ENCODE measurements around the gene TSHZ3.

TSHZ3 gene

GRCh38 chr19:31389874-31390273 lies 40.6 kb upstream of the TSHZ3 start:
- TF ChIP-seq FOXK2 (IDR thresholded peaks at IDR 0.05) (no peak), PKNOX1 (IDR thresholded peaks at IDR 0.05) (no peak), CTBP1 (IDR thresholded peaks at IDR 0.05; ENCODE audit: borderline replicate concordance) (no peak), BHLHE40 (IDR thresholded peaks at IDR 0.05; ENCODE audit: borderline replicate concordance) (no peak), ZNF384 (IDR thresholded peaks at IDR 0.05) (no peak)
- ChIA-PET CTCF (no interaction called here), POLR2A (no interaction called here)

GRCh38 chr19:31387717-31388301 lies 38.6 kb upstream of the TSHZ3 start:
- ChIA-PET POLR2A (no interaction called here), CTCF (no interaction called here)
- no peak for DNase-seq (ENCODE audit: extremely low spot score)
- no peak for TF ChIP-seq FOXA1 (IDR thresholded peaks at IDR 0.05)
- TF ChIP-seq NFRKB (IDR thresholded peaks at IDR 0.05) = no peak
- TF ChIP-seq HDGF (IDR thresholded peaks at IDR 0.05; ENCODE audit: borderline replicate concordance) = no peak
- no peak for TF ChIP-seq SP1 (IDR thresholded peaks at IDR 0.05)
- TF ChIP-seq FOXM1 (IDR thresholded peaks at IDR 0.05; ENCODE audit: borderline replicate concordance) = no peak
- TF ChIP-seq FOXK2 (IDR thresholded peaks at IDR 0.05) = no peak

More at GRCh38 chr19:31389874-31390273, 40.6 kb upstream of the TSHZ3 start:
- DNase-seq (ENCODE audit: extremely low spot score) = no peak

GRCh38 chr19:31386806-31387205 lies 37.6 kb upstream of the TSHZ3 start:
- POLR2A ChIA-PET = no interaction called here
- CTCF ChIA-PET = interaction anchor here (0.6 kb wide), 1 partner anchor 923 kb away, joined by 3 read pairs; no protein-coding TSS in a partner anchor
- TF ChIP-seq FOXM1 (IDR thresholded peaks at IDR 0.05; ENCODE audit: borderline replicate concordance) = no peak
- no peak for DNase-seq (ENCODE audit: extremely low spot score)

GRCh38 chr19:31385744-31386143 lies 36.5 kb upstream of the TSHZ3 start:
- ChIA-PET CTCF (no interaction called here), POLR2A (no interaction called here)
- TF ChIP-seq HDGF (IDR thresholded peaks at IDR 0.05; ENCODE audit: borderline replicate concordance) = no peak
- no peak for TF ChIP-seq FOXA1 (IDR thresholded peaks at IDR 0.05)
- no peak for TF ChIP-seq FOXM1 (IDR thresholded peaks at IDR 0.05; ENCODE audit: borderline replicate concordance)
- DNase-seq (ENCODE audit: extremely low spot score) = no peak

GRCh38 chr19:31383553-31383952 lies 34.3 kb upstream of the TSHZ3 start:
- ChIA-PET POLR2A (no interaction called here), CTCF (interaction anchor here (0.6 kb wide), 1 partner anchor 29 kb away, joined by 3 read pairs; no protein-coding TSS in a partner anchor)
- TF ChIP-seq FOXK2 (IDR thresholded peaks at IDR 0.05) (no peak), SP1 (IDR thresholded peaks at IDR 0.05) (no peak), FOXM1 (IDR thresholded peaks at IDR 0.05; ENCODE audit: borderline replicate concordance) (no peak), FOXA1 (IDR thresholded peaks at IDR 0.05) (no peak), ZNF384 (IDR thresholded peaks at IDR 0.05) (no peak), CTBP1 (IDR thresholded peaks at IDR 0.05; ENCODE audit: borderline replicate concordance) (no peak), BHLHE40 (IDR thresholded peaks at IDR 0.05; ENCODE audit: borderline replicate concordance) (no peak), HDGF (IDR thresholded peaks at IDR 0.05; ENCODE audit: borderline replicate concordance) (no peak), LEF1 (IDR thresholded peaks at IDR 0.05; ENCODE audit: borderline replicate concordance) (no peak), TARDBP (IDR thresholded peaks at IDR 0.05) (no peak), SUZ12 (IDR thresholded peaks at IDR 0.05) (no peak), ARNT (IDR thresholded peaks at IDR 0.05) (no peak), NFRKB (IDR thresholded peaks at IDR 0.05) (no peak), ELF4 (IDR thresholded peaks at IDR 0.05) (no peak)
- no peak for DNase-seq (ENCODE audit: extremely low spot score)

- TF ChIP-seq NFRKB (IDR thresholded peaks at IDR 0.05) (no peak), HDGF (IDR thresholded peaks at IDR 0.05; ENCODE audit: borderline replicate concordance) (no peak), SUZ12 (IDR thresholded peaks at IDR 0.05) (no peak), FOXA1 (IDR thresholded peaks at IDR 0.05) (no peak), FOXM1 (IDR thresholded peaks at IDR 0.05; ENCODE audit: borderline replicate concordance) (no peak), LEF1 (IDR thresholded peaks at IDR 0.05; ENCODE audit: borderline replicate concordance) (no peak), TARDBP (IDR thresholded peaks at IDR 0.05) (no peak), ARNT (IDR thresholded peaks at IDR 0.05) (no peak), FOXK2 (IDR thresholded peaks at IDR 0.05) (no peak), PKNOX1 (IDR thresholded peaks at IDR 0.05) (no peak), L3MBTL2 (conservative IDR thresholded peaks at IDR 0.05) (no peak), ELF4 (IDR thresholded peaks at IDR 0.05) (no peak), SP1 (IDR thresholded peaks at IDR 0.05) (no peak), ZNF384 (IDR thresholded peaks at IDR 0.05) (no peak)
- ChIA-PET CTCF (no interaction called here), POLR2A (no interaction called here)
- DNase-seq (ENCODE audit: extremely low spot score) = no peak
Measured at GRCh38 chr19:31380854-31381253, 31.6 kb upstream of the TSHZ3 start.

- POLR2A ChIA-PET = no interaction called here
- DNase-seq (ENCODE audit: extremely low spot score) = no peak
- TF ChIP-seq FOXK2 (IDR thresholded peaks at IDR 0.05) (no peak), L3MBTL2 (conservative IDR thresholded peaks at IDR 0.05) (no peak), ARNT (IDR thresholded peaks at IDR 0.05) (no peak), PKNOX1 (IDR thresholded peaks at IDR 0.05) (no peak), CTBP1 (IDR thresholded peaks at IDR 0.05; ENCODE audit: borderline replicate concordance) (no peak), NFRKB (IDR thresholded peaks at IDR 0.05) (no peak), FOXA1 (IDR thresholded peaks at IDR 0.05) (no peak), ZNF384 (IDR thresholded peaks at IDR 0.05) (no peak), SUZ12 (IDR thresholded peaks at IDR 0.05) (no peak), ELF4 (IDR thresholded peaks at IDR 0.05) (no peak), LEF1 (IDR thresholded peaks at IDR 0.05; ENCODE audit: borderline replicate concordance) (no peak), FOXM1 (IDR thresholded peaks at IDR 0.05; ENCODE audit: borderline replicate concordance) (no peak), SP1 (IDR thresholded peaks at IDR 0.05) (no peak)
- CTCF ChIA-PET = no interaction called here
Measured at GRCh38 chr19:31378404-31378803, 29.2 kb upstream of the TSHZ3 start.

All from HEK293T (cell line).